Measurements from ENCODE around the gene PRPSAP1.
A peak's percentile ranks its signal among the peaks of the same experiment; 100 is the strongest.

PRPSAP1 gene

DNA sequence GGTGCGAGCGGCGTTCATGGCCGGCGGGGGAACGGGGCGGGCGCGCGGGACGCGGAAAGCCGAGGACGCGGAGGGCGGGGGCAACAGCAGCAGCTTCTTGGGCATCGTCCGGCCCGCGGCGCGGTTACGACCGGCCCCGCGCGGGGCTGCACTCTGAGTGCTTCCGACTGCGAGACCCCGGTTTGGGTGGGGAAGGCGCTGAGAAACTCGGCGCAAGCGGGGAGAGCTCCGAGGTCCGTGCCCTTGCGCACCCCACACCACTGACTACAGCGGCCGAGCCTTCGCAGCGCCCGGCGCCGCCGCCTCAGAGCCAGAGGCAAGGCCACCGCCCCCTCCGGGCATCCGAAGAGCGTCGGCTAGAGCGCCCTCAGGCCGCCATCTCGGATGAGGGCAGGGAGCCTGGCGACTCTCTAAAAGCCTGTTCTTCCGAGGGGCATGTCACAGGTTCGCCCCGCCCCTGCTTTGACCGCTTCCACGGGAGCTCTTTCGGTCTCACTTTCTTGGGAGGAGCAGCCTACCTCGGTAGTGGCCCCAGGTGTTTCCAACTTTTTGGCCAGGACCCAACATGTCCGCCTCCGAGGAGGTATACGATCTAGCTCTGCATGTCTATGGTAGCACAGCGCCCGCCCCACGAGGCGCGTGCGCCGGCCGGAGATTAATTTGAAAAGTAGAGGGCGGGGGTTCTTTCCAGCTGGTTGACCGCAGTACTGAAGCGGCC lies at the start of gene PRPSAP1:
TSS of gene PRPSAP1 (minus strand) at position 318 of the 718 bp plus-strand sequence. CDS start at position 105, 213 bp downstream.
- DNase-seq (ENCODE audit: low read depth, low spot score): peak; percentile 64

DNA sequence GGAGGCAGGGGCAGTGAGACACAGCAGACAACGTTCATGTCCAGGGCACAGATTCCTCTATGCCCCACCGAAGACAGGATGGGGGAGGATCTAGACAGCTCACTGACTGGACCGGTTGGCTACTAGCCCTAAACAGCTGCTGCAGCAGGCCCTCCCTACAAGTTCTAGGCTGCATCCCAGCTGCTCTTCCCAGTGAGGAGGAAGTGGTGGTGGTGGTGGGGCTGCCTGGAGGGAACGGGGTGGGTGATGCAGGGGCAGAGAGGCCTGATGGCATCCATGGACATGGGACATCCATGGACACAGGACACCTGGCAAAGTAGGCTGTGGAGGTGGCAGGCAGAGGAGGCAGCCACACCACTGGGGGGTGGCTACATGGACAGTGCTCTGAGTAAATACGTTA lies 49.0 kb upstream of the PRPSAP1 start:
- no peak for DNase-seq (ENCODE audit: low read depth, low spot score)

DNA sequence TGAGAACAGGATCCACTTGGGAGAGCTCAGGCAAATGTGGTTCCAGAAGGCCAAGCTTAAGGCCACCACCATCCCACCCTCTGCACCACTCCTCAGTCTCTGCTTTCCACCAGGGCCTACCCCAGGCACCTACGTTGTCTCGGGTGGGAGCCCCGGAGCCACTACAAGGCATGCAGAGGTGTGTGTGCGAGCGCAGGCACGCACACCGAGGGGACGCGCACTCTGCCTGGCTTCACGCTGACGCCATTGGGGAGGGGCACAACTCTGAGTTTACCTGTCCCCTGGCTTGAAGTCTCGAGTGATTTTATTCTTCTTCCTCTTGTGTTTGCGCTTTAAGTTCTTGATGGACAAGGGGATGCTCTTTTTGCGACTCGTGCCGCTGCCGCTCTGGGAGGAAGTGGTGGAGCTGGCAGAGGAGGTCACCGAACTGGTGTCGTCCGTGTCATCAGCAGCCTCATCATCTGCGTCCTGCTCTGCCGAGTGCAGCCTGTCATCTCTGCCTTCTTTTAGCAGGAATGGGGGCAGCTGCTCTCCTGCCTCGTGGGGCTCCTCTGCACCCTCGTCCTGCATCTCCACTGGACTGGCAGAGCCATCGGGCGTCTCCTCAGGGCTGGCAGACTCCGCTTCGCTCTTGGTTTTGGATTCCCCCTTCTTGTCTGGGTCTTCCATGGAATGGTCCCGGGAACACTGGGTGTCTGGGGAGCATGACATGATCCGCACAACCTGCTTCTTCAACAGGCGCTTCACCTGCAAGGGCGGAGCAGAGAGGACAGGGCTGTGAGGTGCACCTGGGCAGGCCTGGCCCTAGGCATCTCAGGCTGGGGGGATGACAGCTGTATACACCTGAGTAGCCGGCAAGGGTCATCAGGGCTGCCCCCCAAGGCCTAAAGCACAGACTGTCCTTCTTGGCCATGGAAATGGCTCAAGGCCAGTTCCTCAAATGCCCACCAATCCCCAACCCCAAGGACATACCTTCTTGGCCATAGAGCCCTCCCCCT lies 45.8 kb upstream of the PRPSAP1 start:
- DNase-seq (ENCODE audit: low read depth, low spot score): no peak

- no peak for DNase-seq (ENCODE audit: low read depth, low spot score)
Observed at GRCh38 chr17:76398523-76399174, 44.9 kb upstream of the PRPSAP1 start.

DNA sequence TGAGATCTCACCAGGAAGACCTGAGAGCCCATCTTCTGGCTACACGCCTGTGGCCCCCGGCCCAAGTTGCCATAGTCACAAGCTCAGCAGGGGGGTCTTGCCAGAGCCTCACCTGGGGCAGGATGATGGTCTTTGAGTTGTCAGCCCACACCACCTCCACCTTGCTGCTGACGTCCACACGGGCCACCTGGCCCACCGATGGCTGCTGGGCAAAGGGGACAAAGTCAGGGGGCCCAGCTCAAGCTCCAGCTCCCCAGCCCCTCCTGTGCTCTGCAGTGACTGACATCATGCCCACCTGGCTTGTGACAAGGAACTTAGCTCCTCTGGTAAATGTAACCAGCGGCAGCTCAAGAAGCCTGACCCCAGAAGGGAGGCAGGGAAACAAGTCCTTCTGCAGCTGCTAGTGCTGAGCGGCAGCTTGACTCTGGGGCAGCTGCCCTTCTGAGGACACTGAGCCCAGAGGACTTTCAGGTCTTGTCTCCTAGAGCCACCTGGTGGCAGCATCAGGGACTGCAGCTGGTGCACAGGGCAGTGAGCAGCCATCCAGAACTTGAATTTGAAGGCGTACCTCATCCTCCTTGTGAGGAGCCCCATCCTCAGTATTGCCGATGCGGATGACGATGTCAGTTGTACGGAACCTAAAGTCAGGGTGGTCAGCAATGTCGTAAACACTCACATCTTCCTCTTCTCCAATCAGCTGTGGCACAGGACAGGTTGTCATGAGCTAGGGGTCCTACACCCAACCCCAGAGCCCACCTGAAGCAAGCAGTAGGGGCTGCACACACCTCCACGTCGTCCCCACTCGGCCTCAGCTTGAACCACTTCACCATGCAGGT lies 44.2 kb upstream of the PRPSAP1 start:
- DNase-seq (ENCODE audit: low read depth, low spot score): peak; percentile 73

- no peak for DNase-seq (ENCODE audit: low read depth, low spot score)
Observed at GRCh38 chr17:76397184-76397583, 43.5 kb upstream of the PRPSAP1 start.

DNA sequence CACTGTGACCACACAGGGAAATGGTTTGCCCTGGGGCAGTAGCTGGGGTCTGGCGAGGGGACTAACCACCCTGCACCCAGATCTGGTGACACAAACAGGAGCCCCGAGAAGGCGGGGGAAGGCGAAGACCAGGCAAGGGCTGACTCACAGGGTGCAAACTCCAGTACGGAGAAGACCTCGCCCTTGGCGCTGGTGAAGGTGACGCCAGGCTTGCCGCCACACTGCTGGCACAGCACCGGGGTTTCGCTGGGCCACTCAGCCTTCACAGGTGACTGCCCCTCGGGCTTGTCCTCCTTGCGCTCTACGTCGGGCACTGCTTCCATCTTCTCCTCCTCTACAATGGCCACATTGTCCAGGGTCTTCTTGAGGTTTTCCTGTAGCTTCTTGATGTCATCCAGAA lies 42.3 kb upstream of the PRPSAP1 start:
- DNase-seq (ENCODE audit: low read depth, low spot score): no peak

- DNase-seq (ENCODE audit: low read depth, low spot score): no peak
Observed at GRCh38 chr17:76394166-76394565, 40.5 kb upstream of the PRPSAP1 start.

DNA sequence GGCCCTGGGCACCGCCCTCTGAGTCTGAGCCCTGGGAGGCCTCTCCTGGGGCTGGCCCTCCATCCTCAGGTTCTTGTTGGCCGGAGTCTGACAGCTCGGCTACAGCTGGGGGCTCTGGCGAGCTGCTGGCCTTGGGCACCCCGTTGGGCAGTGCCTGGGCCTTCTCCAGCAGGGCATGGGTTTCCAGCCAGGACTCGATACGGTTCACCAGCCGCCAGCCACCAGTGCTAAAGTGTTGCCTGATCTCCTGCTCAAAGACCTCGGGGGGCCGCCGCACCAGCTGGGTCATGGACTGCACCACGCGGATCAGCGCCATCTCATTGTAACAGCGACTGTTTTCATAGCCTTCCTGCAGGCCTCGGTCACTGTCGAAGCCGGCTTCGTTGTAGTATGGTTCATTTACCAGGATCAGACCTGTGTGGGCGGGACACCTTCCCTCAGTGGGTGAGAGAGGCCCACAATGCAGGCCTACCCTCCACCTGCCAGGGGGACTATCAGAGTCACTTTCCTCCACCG lies 37.5 kb upstream of the PRPSAP1 start:
- no peak for DNase-seq (ENCODE audit: low read depth, low spot score)

GRCh38 chr17:76390003-76390421 lies 36.3 kb upstream of the PRPSAP1 start:
- DNase-seq (ENCODE audit: low read depth, low spot score): no peak

- no peak for DNase-seq (ENCODE audit: low read depth, low spot score)
Observed at GRCh38 chr17:76388966-76389888, 35.5 kb upstream of the PRPSAP1 start.

GRCh38 chr17:76386966-76387765 lies 33.5 kb upstream of the PRPSAP1 start:
- no peak for DNase-seq (ENCODE audit: low read depth, low spot score)

GRCh38 chr17:76385892-76386786 lies 32.4 kb upstream of the PRPSAP1 start:
- DNase-seq (ENCODE audit: low read depth, low spot score): peak; percentile 55

GRCh38 chr17:76384987-76385891 lies 31.5 kb upstream of the PRPSAP1 start:
- DNase-seq (ENCODE audit: low read depth, low spot score): no peak

- DNase-seq (ENCODE audit: low read depth, low spot score): no peak
Observed at GRCh38 chr17:76384222-76384986, 30.7 kb upstream of the PRPSAP1 start, which contains the start of gene SPHK1. Gene SPHK1 (plus strand): TSS chr17:76384609. CDS start chr17:76385645, 1,036 bp downstream.
